Uterus (tissue), 2 donors: ENCODE measurements around the gene PIK3R3.

ENCODE experiments used
- POLR2A ChIP-seq, 2 donors: fragments of 450-650 bp; IDR thresholded peaks; one replicate each; pipeline ENCODE4 v1.6.1; 2016; ENCODE audit warnings: antibody characterized with exemption in 2 of 2, mild to moderate bottlenecking in 1 of 2, moderate library complexity in 1 of 2
- TF ChIP-seq, protein P1 (sequence below), 4 experiments: fragments of 200-600 bp in 2 of 4; fragments of 450-650 bp in 2 of 4; sonication (generic) in 2 of 4; IDR thresholded peaks; one replicate each; pipeline ENCODE4 v1.5.1; 2016 to 2019; ENCODE audit warnings: antibody characterized with exemption in 4 of 4, mild to moderate bottlenecking in 2 of 4, moderate library complexity in 1 of 4

DNA sequence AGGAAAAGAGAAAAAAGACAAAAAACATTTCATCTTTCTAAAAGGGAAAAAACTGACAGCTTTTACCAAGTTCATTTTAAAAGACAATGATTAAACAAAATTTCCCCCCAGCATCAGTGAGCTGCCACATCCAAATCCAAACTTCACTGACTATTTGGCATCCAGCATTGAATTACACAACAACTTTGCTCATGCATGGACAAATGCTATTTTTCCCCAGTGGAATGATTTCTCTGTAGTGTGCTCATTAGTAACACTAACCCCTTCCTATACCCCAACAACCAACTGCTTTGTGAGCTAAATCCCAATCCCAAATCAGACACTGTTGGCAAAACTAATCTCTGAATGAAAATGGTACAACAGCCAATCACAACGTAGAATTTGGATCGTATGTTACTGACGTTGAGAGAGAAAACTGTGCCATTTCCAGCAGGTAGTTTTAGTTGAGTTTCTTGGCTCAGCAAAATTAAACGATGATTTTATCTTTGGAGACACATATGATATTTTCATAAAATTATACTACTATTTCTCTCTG is 37.9 kb downstream of the PIK3R3 start:
- TF ChIP-seq, protein P1, sequence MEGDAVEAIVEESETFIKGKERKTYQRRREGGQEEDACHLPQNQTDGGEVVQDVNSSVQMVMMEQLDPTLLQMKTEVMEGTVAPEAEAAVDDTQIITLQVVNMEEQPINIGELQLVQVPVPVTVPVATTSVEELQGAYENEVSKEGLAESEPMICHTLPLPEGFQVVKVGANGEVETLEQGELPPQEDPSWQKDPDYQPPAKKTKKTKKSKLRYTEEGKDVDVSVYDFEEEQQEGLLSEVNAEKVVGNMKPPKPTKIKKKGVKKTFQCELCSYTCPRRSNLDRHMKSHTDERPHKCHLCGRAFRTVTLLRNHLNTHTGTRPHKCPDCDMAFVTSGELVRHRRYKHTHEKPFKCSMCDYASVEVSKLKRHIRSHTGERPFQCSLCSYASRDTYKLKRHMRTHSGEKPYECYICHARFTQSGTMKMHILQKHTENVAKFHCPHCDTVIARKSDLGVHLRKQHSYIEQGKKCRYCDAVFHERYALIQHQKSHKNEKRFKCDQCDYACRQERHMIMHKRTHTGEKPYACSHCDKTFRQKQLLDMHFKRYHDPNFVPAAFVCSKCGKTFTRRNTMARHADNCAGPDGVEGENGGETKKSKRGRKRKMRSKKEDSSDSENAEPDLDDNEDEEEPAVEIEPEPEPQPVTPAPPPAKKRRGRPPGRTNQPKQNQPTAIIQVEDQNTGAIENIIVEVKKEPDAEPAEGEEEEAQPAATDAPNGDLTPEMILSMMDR (IDR thresholded peaks at IDR 0.05): no peak
- no peak for TF ChIP-seq POLR2A (IDR thresholded peaks at IDR 0.05)
